Osteoblast (primary cell): ENCODE results near the gene NOMO2. TPM values are rescaled to one million over a fixed set of nuclear protein-coding genes. Genes with fewer than 3 reads are reported as not detected.
"Not testable (repeated sequence)": the region's sequence is repeated elsewhere in the genome, so short reads cannot be mapped to it uniquely, and the experiment has no call there.

Source experiments
- DNase-seq: peaks from one replicate; pipeline ENCODE4 v3.0.0; 2011; ENCODE audit warnings: low spot score, mixed read lengths; ENCODE audit not compliant: insufficient read length; ENCODE audit errors: missing footprints
- H2AFZ ChIP-seq: 2 replicates; pipeline ENCODE4 v1.6.0; 2011; ENCODE audit warnings: mild to moderate bottlenecking, low read length
- H3K27ac ChIP-seq: 2 replicates; pipeline ENCODE4 v1.5.1; 2011; ENCODE audit warnings: mild to moderate bottlenecking, low read depth, low read length, moderate library complexity
- H3K27me3 ChIP-seq: 2 replicates; pipeline ENCODE4 v1.6.0; 2012; ENCODE audit warnings: mild to moderate bottlenecking, control low read depth, inconsistent platforms, low read length, moderate library complexity; ENCODE audit not compliant: insufficient read depth
- H3K36me3 ChIP-seq: 2 replicates; pipeline ENCODE4 v1.5.1; 2011; ENCODE audit warnings: mild to moderate bottlenecking, low read length, control low read depth, moderate library complexity; ENCODE audit not compliant: insufficient read depth
- H3K4me1 ChIP-seq: 2 replicates; pipeline ENCODE4 v1.5.1; 2011; ENCODE audit warnings: mild to moderate bottlenecking, low read length, control low read depth, moderate library complexity; ENCODE audit not compliant: insufficient read depth
- H3K4me2 ChIP-seq: 2 replicates; pipeline ENCODE4 v1.6.0; 2011; ENCODE audit warnings: mild to moderate bottlenecking, low read length; ENCODE audit not compliant: insufficient read depth
- H3K4me3 ChIP-seq: fragments of 200-600 bp; sonication (generic); 3 replicates; pipeline ENCODE4 v1.5.1; 2012; ENCODE audit warnings: mild to moderate bottlenecking, low read length, inconsistent platforms; ENCODE audit not compliant: insufficient read depth
- H3K79me2 ChIP-seq: 2 replicates; pipeline ENCODE4 v1.6.0; 2012; ENCODE audit warnings: mild to moderate bottlenecking, low read length, control low read depth, inconsistent platforms; ENCODE audit not compliant: insufficient read depth
- H3K9me3 ChIP-seq: 2 replicates; pipeline ENCODE4 v1.5.1; 2011; ENCODE audit warnings: low read depth, low read length, control low read depth
- H4K20me1 ChIP-seq: 2 replicates; pipeline ENCODE4 v1.6.0; 2012; ENCODE audit warnings: mild to moderate bottlenecking, low read length, control low read depth; ENCODE audit not compliant: insufficient read depth
- CTCF ChIP-seq: IDR thresholded peaks from 2 replicates; pipeline ENCODE4 v1.5.1; 2011; ENCODE audit warnings: mild to moderate bottlenecking, low read depth, low read length, moderate library complexity; ENCODE audit errors: extremely low read depth
- total RNA-seq: library from RNA; depleted of rRNA; stranded (reverse); fragments of >200 nt; gene quantifications from 2 replicates; pipeline ENCODE4 v1.2.3, GENCODE V29; 2012

The NOMO2 gene
- total RNA-seq, 1 donor, result 106 TPM

DNA sequence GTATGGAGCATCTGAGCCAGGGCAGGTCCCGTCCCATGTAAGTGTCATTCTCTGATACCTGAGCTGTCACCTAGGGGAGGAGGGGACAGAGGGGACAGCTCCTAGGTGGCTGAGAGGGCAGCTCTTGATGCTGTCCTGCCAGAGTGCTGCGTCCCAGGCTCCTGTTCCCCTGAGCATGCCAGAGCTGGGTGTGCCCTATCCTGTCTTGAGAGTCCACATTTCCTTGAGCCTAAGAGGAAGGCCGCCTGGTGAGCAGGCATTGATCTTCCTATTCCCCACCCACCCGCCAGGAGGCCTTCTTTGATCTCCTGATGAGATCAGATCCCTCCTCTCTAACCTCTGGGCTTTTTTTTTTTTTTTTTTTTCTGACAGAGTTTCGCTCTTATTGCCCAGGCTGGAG lies 32.0 kb upstream of the NOMO2 start:
- H3K79me2 ChIP-seq, H2AFZ ChIP-seq, H3K4me2 ChIP-seq, H3K4me3 ChIP-seq, H4K20me1 ChIP-seq, DNase-seq, H3K9me3 ChIP-seq, H3K36me3 ChIP-seq, H3K27me3 ChIP-seq, H3K4me1 ChIP-seq, H3K27ac ChIP-seq: not testable (repeated sequence)

DNA sequence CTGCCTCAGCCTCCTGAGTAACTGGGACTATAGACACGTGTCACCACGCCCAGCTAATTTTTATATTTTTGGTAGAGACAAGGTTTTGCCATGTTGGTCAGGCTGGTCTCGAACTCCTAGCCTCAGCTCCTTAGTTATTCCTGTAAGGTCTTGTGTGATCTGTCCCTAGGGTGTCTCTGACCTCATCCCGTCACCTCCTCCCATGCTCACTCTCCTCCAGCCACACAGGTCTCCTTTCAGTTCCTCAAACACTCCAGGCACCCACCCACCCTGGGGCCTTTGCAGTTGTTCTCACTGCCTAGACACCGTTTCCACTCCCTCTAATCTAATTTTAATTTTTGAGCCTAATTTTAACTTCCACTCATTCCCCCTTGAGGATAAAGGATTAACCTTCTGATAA lies 31.1 kb upstream of the NOMO2 start:
- not testable (repeated sequence) for H3K4me2 ChIP-seq, H3K27me3 ChIP-seq, H3K79me2 ChIP-seq, H3K9me3 ChIP-seq, H3K27ac ChIP-seq, DNase-seq, H3K4me3 ChIP-seq, H3K4me1 ChIP-seq, H4K20me1 ChIP-seq, H3K36me3 ChIP-seq, H2AFZ ChIP-seq

DNA sequence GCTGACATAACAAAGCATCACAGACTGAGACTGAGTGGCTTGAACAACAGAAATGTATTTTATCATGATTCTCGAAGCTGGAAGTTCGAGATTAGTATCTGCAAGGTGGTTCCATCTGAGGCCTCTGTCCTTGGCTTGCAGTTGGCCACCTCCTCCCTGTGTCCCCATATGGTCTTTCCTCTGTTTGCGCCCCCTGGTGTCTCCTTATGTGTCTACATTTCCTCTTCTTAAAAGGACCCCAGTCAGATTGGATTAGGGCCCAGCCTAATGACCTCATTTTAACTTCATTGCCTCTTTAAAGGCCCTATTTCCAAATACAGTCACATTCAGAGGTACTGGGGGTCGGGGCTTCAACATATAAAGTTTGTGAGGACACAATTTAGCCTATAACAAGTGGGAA lies 30.0 kb upstream of the NOMO2 start:
- H2AFZ ChIP-seq, DNase-seq, H3K4me2 ChIP-seq, H3K4me3 ChIP-seq, H3K36me3 ChIP-seq, H3K79me2 ChIP-seq, H3K27ac ChIP-seq, H4K20me1 ChIP-seq, H3K27me3 ChIP-seq, H3K9me3 ChIP-seq, H3K4me1 ChIP-seq: not testable (repeated sequence)
- peak; percentile 13 for TF ChIP-seq CTCF

- not testable (repeated sequence) for H2AFZ ChIP-seq, H3K27ac ChIP-seq, H3K9me3 ChIP-seq, H3K4me2 ChIP-seq, H3K27me3 ChIP-seq, H3K79me2 ChIP-seq, H4K20me1 ChIP-seq, H3K4me1 ChIP-seq, H3K4me3 ChIP-seq, H3K36me3 ChIP-seq, DNase-seq
Measured at GRCh38 chr16:18591441-18591840, 29.5 kb upstream of the NOMO2 start.

GRCh38 chr16:18589806-18590205 lies 27.9 kb upstream of the NOMO2 start:
- DNase-seq, H4K20me1 ChIP-seq, H3K36me3 ChIP-seq, H3K4me1 ChIP-seq, H3K27ac ChIP-seq, H2AFZ ChIP-seq, H3K79me2 ChIP-seq, H3K27me3 ChIP-seq, H3K9me3 ChIP-seq, H3K4me3 ChIP-seq, H3K4me2 ChIP-seq: not testable (repeated sequence)

DNA sequence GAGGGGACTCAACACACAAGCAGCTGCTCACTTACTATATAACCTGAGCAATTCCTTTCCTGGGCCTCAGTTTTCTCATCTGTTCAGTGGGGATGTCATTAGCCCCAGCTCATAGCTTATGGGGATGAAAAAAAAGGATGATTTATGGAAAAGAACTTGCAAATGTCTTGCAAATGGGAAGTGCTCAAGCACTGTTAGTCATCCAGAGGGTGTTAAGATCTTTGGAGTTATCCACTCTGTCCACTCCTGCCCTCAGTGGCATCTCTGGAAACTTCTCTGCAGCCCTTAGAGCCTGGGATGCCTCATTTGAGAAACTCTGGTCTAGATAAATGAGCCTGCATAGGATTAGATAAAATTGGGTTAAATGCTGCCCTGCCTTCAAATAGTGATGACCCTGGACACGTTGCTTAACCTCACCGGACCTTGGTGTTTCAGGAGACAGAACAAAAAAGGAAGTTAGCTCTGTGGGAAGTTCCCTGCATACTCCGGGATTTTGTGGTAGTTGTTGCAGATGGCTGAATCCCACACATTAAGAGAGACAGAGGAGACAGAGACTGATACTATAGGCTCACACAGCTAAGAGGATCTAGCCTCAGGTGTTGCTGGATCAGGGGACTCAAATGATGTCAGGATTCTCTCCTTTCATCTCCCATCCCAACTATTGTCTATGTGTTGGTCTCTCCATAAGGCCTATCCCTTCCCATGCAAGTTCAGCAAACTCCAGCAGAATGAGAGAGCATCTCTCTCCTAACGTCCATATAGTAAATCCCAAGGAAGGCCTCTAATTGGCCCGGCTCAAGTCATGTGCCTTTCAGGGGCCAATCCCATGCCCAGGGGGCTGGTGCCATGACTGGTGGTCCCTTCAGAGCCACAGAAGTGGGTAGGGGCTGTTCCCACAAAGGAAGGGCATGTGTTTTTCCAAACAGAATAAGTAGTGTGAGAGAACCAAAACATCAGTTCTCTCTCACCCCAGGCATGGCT lies 25.0 kb upstream of the NOMO2 start:
- H4K20me1 ChIP-seq, DNase-seq, H3K4me1 ChIP-seq, H3K79me2 ChIP-seq, H3K9me3 ChIP-seq, H3K4me2 ChIP-seq, H3K27me3 ChIP-seq, H3K27ac ChIP-seq, H2AFZ ChIP-seq, H3K36me3 ChIP-seq, H3K4me3 ChIP-seq: not testable (repeated sequence)

DNA sequence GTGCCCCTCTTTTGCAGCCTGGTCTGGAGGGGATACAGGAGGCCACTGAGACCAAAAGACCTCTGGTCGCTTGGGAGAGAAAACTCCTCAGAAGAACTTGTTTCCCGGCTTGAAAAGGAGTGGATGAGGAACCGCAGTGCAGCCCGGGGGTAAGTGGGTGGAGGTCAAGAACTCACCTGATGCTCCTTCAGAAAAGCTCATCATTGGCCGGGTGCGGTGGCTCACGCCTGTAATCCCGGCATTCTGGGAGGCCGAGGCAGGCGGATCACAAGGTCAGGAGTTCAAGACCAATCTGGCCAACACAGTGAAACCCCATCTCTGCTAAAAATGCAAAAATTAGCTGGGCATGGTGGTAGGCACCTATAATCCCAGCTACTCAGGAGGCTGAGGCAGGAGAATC lies 23.9 kb upstream of the NOMO2 start:
- not testable (repeated sequence) for H3K27ac ChIP-seq, H3K4me1 ChIP-seq, H3K27me3 ChIP-seq, H2AFZ ChIP-seq, DNase-seq, H4K20me1 ChIP-seq, H3K4me2 ChIP-seq, H3K79me2 ChIP-seq, H3K36me3 ChIP-seq, H3K9me3 ChIP-seq, H3K4me3 ChIP-seq
